HepG2 (cell line): ENCODE measurements around the gene PROC. TPM values are rescaled to one million over a fixed set of nuclear protein-coding genes. Genes with fewer than 3 reads are reported as not detected.

Experiments used
- DZIP1 ChIP-seq: sonication (generic); formaldehyde crosslinking; IDR thresholded peaks from 2 replicates; pipeline ENCODE4 v1.5.0; 2020; ENCODE audit warnings: mild to moderate bottlenecking, missing genetic modification reagents
- ETV5 ChIP-seq: IDR thresholded peaks from 2 replicates; pipeline ENCODE4 v1.6.1; 2018; ENCODE audit warnings: missing biosample characterization, missing genetic modification reagents, inconsistent platforms, borderline replicate concordance
- FOXJ3 ChIP-seq: sonication (generic); formaldehyde crosslinking; IDR thresholded peaks from 2 replicates; pipeline ENCODE4 v1.4.0; 2020; ENCODE audit warnings: missing genetic modification reagents, mild to moderate bottlenecking, borderline replicate concordance
- GATAD2A ChIP-seq: IDR thresholded peaks from 2 replicates; pipeline ENCODE4 v1.6.1; 2016
- GLI4 ChIP-seq: sonication (generic); formaldehyde crosslinking; IDR thresholded peaks from 2 replicates; pipeline ENCODE4 v1.5.1; 2020; ENCODE audit warnings: missing genetic modification reagents, mild to moderate bottlenecking, moderate library complexity, borderline replicate concordance
- HIC2 ChIP-seq: sonication (generic); formaldehyde crosslinking; IDR thresholded peaks from 2 replicates; pipeline ENCODE4 v1.9.0; 2022; ENCODE audit warnings: low read depth, missing genetic modification reagents
- ISL2 ChIP-seq: sonication (generic); formaldehyde crosslinking; IDR thresholded peaks from 2 replicates; pipeline ENCODE4 v1.5.0; 2020; ENCODE audit warnings: missing genetic modification reagents
- MAF1 ChIP-seq: sonication (generic); formaldehyde crosslinking; IDR thresholded peaks from 2 replicates; pipeline ENCODE4 v1.5.0; 2020; ENCODE audit warnings: missing genetic modification reagents, borderline replicate concordance
- NFE2L1 ChIP-seq: sonication (generic); formaldehyde crosslinking; IDR thresholded peaks from 2 replicates; pipeline ENCODE4 v1.4.0; 2020; ENCODE audit warnings: missing genetic modification reagents, mild to moderate bottlenecking, borderline replicate concordance
- ONECUT2 ChIP-seq: sonication (generic); formaldehyde crosslinking; IDR thresholded peaks from 2 replicates; pipeline ENCODE4 v1.4.0; 2020; ENCODE audit warnings: missing genetic modification reagents
- PRDM4 ChIP-seq: sonication (generic); formaldehyde crosslinking; IDR thresholded peaks from 2 replicates; pipeline ENCODE4 v1.9.0; 2021; ENCODE audit warnings: missing genetic modification reagents, borderline replicate concordance
- RXRA ChIP-seq: sonication (generic); formaldehyde crosslinking; IDR thresholded peaks from 2 replicates; pipeline ENCODE4 v1.5.1; 2020; ENCODE audit warnings: missing genetic modification reagents
- SIX4 ChIP-seq: sonication (generic); formaldehyde crosslinking; IDR thresholded peaks from 2 replicates; pipeline ENCODE4 v1.4.0; 2020; ENCODE audit warnings: missing genetic modification reagents
- TBP ChIP-seq: sonication (generic); formaldehyde crosslinking; IDR thresholded peaks from 2 replicates; pipeline ENCODE4 v1.5.0; 2020; ENCODE audit warnings: missing genetic modification reagents
- ZFP41 ChIP-seq: sonication (generic); formaldehyde crosslinking; IDR thresholded peaks from 2 replicates; pipeline ENCODE4 v1.4.0; 2020; ENCODE audit warnings: mild to moderate bottlenecking, missing genetic modification reagents, borderline replicate concordance
- ZFP91 ChIP-seq: sonication (generic); formaldehyde crosslinking; IDR thresholded peaks from 2 replicates; pipeline ENCODE4 v1.9.0; 2022; ENCODE audit warnings: missing genetic modification reagents, mild to moderate bottlenecking, borderline replicate concordance
- ZNF274 ChIP-seq: sonication (generic); formaldehyde crosslinking; IDR thresholded peaks from 2 replicates; pipeline ENCODE4 v1.5.1; 2020; ENCODE audit warnings: mild to moderate bottlenecking, missing genetic modification reagents
- ZNF724P ChIP-seq: sonication (generic); formaldehyde crosslinking; IDR thresholded peaks from 2 replicates; pipeline ENCODE4 v1.8.0; 2022; ENCODE audit warnings: missing genetic modification reagents, borderline replicate concordance
- ZNF740 ChIP-seq: sonication (generic); formaldehyde crosslinking; IDR thresholded peaks from 2 replicates; pipeline ENCODE4 v1.4.0; 2020; ENCODE audit warnings: missing genetic modification reagents
- polyA plus RNA-seq, 8 experiments: library from polyadenylated mRNA; depleted of rRNA in 3 of 8; stranded (reverse) in 7 of 8; unstranded in 1 of 8; fragments of >200 nt; fragmentation: Illumina TruSeq in 4 of 8; extraction: Trizol in 4 of 8; gene quantifications; 2 replicates each; pipeline versions ENCODE4 v1.2.1 to v1.2.3, GENCODE V29; 2011 to 2016; ENCODE audit warnings: low read depth in 4 of 8, missing spikeins in 1 of 8, mixed read lengths in 1 of 8; ENCODE audit not compliant: insufficient read depth in 1 of 8
- total RNA-seq, 5 experiments: library from RNA; depleted of rRNA; stranded (reverse); fragments of >200 nt; fragmentation: Illumina TruSeq; extraction: Trizol; gene quantifications; 2 replicates each; pipeline ENCODE4 v1.2.3, GENCODE V29; 2016; ENCODE audit warnings: low read depth in 1 of 5
- TF ChIP-seq, protein P1 (sequence below): sonication (generic); formaldehyde crosslinking; IDR thresholded peaks from 2 replicates; pipeline ENCODE4 v1.4.0; 2020; ENCODE audit warnings: missing genetic modification reagents

Gene PROC
- total and polyA plus RNA-seq, 2 of the 13 experiments (the other 11 are each of a cell fraction or from before 2014, with no cell fraction given): 134 to 185 TPM

GRCh38 chr2:127387655-127388422 lies 30.4 kb upstream of the PROC start, which contains the start of gene MAP3K2 (continued):
- peak; percentile 19; the same call in 1 of the 2 replicates for TF ChIP-seq DZIP1
- TF ChIP-seq HIC2 (CRISPR knock-in tag): no peak
- peak; percentile 50; the same call in 1 of the 2 replicates for TF ChIP-seq ZFP91 (CRISPR knock-in tag)
- TF ChIP-seq, protein P1, sequence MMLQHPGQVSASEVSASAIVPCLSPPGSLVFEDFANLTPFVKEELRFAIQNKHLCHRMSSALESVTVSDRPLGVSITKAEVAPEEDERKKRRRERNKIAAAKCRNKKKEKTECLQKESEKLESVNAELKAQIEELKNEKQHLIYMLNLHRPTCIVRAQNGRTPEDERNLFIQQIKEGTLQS: peak; percentile 75; the same call in 1 of the 2 replicates
- peak; percentile 65 for TF ChIP-seq GATAD2A (CRISPR knock-in tag)
- TF ChIP-seq SIX4 (CRISPR knock-in tag): no peak
- no peak for TF ChIP-seq PRDM4 (CRISPR knock-in tag)
- no peak; the same call in 1 of the 2 replicates for TF ChIP-seq ISL2
- no peak for TF ChIP-seq TBP (CRISPR knock-in tag)
- TF ChIP-seq ZNF740 (CRISPR knock-in tag): no peak
- no peak for TF ChIP-seq NFE2L1 (CRISPR knock-in tag)
- TF ChIP-seq GLI4 (CRISPR knock-in tag): peak; percentile 56; the same call in 1 of the 2 replicates
- peak; percentile 8 for TF ChIP-seq RXRA (CRISPR knock-in tag)
- TF ChIP-seq FOXJ3 (CRISPR knock-in tag): no peak; the same call in 1 of the 2 replicates
- TF ChIP-seq MAF1: no peak
- no peak; the same call in 1 of the 2 replicates for TF ChIP-seq ZFP41 (CRISPR knock-in tag)
- no peak for TF ChIP-seq ONECUT2
- TF ChIP-seq ZNF274 (CRISPR knock-in tag): peak; percentile 49; the same call in 1 of the 2 replicates
- TF ChIP-seq ZNF724P (CRISPR knock-in tag): no peak
- TF ChIP-seq ETV5 (CRISPR knock-in tag): no peak
